PFSK-1 (cell line): ENCODE results near the gene SYP.

Experiments used
- FOXP2 ChIP-seq: optimal IDR thresholded peaks from 2 replicates; pipeline ENCODE3; 2011; ENCODE audit warnings: borderline replicate concordance, control low read depth, inconsistent platforms; ENCODE audit not compliant: insufficient read depth; ENCODE audit errors: extremely low read length, extremely low read depth
- POLR2AphosphoS5 ChIP-seq: IDR thresholded peaks from 2 replicates; pipeline ENCODE4 v1.6.1; 2012; ENCODE audit warnings: low read depth, mild to moderate bottlenecking, control low read depth, low read length, moderate library complexity
- SIN3A ChIP-seq: IDR thresholded peaks from 2 replicates; pipeline ENCODE4 v1.6.1; 2012; ENCODE audit warnings: mild to moderate bottlenecking, low read length, moderate library complexity, borderline replicate concordance; ENCODE audit not compliant: insufficient read depth
- TAF1 ChIP-seq: IDR thresholded peaks from 2 replicates; pipeline ENCODE4 v1.6.1; 2012; ENCODE audit warnings: low read length, control low read depth, borderline replicate concordance; ENCODE audit not compliant: insufficient read depth
- TF ChIP-seq, protein P1 (sequence below), 2 experiments: IDR thresholded peaks; 2 replicates each; pipeline versions ENCODE4 v1.6.1 to v1.8.0; 2011 to 2012; ENCODE audit warnings: low read depth in 2 of 2, low read length in 2 of 2, control low read depth in 1 of 2, inconsistent platforms in 1 of 2, mild to moderate bottlenecking in 1 of 2, moderate library complexity in 1 of 2; ENCODE audit not compliant: insufficient read depth in 1 of 2

SYP gene

DNA sequence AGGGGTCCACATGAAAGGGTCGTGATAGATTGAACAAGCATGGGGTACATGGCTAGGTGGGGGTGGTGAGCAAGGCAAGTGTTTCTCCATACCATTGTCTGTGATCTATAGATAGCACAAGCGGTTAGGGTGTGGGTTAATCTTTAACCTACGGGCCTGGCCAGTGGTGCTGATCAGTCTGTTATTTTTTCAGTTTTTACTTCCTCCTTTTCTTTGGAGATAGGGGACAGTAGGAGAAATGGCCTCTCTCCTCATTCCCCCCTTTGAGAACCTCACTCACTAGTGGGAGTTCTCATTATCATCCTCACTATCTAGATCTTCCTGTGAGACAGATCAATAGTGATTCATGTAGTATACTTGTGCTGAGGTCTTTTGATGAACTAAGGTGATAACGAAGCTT is 60.3 kb downstream of the SYP start:
- no peak for TF ChIP-seq TAF1
- TF ChIP-seq, protein P1, sequence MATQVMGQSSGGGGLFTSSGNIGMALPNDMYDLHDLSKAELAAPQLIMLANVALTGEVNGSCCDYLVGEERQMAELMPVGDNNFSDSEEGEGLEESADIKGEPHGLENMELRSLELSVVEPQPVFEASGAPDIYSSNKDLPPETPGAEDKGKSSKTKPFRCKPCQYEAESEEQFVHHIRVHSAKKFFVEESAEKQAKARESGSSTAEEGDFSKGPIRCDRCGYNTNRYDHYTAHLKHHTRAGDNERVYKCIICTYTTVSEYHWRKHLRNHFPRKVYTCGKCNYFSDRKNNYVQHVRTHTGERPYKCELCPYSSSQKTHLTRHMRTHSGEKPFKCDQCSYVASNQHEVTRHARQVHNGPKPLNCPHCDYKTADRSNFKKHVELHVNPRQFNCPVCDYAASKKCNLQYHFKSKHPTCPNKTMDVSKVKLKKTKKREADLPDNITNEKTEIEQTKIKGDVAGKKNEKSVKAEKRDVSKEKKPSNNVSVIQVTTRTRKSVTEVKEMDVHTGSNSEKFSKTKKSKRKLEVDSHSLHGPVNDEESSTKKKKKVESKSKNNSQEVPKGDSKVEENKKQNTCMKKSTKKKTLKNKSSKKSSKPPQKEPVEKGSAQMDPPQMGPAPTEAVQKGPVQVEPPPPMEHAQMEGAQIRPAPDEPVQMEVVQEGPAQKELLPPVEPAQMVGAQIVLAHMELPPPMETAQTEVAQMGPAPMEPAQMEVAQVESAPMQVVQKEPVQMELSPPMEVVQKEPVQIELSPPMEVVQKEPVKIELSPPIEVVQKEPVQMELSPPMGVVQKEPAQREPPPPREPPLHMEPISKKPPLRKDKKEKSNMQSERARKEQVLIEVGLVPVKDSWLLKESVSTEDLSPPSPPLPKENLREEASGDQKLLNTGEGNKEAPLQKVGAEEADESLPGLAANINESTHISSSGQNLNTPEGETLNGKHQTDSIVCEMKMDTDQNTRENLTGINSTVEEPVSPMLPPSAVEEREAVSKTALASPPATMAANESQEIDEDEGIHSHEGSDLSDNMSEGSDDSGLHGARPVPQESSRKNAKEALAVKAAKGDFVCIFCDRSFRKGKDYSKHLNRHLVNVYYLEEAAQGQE (IDR thresholded peaks at IDR 0.05; ENCODE audit: insufficient read depth in 1 of 2, low read depth in 2 of 2, low read length in 2 of 2), result no peak
- TF ChIP-seq SIN3A, result no peak
- no peak for TF ChIP-seq POLR2AphosphoS5
- no peak for TF ChIP-seq FOXP2
